ENCODE data around the gene PPL.
"Not testable (repeated sequence)": the region's sequence is repeated elsewhere in the genome, so short reads cannot be mapped to it uniquely, and the experiment has no call there.

PPL gene

GRCh38 chr16:4933871-4934395, 3.0 kb downstream of the PPL start:
- no peak for DNase-seq

GRCh38 chr16:4933433-4933832, 3.5 kb downstream of the PPL start:
- DNase-seq = no peak

GRCh38 chr16:4931381-4931780, 5.6 kb downstream of the PPL start:
- DNase-seq = no peak

- DNase-seq = not testable (repeated sequence)
Observed at GRCh38 chr16:4929619-4930018, 7.3 kb downstream of the PPL start.

- DNase-seq = no peak
Observed at GRCh38 chr16:4928227-4928626, 8.7 kb downstream of the PPL start.

- no peak for DNase-seq
Observed at GRCh38 chr16:4927661-4928060, 9.3 kb downstream of the PPL start.

GRCh38 chr16:4926928-4927327, 10.0 kb downstream of the PPL start:
- DNase-seq = no peak

GRCh38 chr16:4925791-4926190, 11.2 kb downstream of the PPL start:
- DNase-seq = no peak

GRCh38 chr16:4925293-4925607, 11.7 kb downstream of the PPL start:
- no peak for DNase-seq

GRCh38 chr16:4924593-4925292, 12.2 kb downstream of the PPL start:
- no peak for DNase-seq

- no peak for DNase-seq
Observed at GRCh38 chr16:4923853-4924252, 13.1 kb downstream of the PPL start.

- no peak for DNase-seq
Observed at GRCh38 chr16:4922721-4923342, 14.1 kb downstream of the PPL start.

- no peak for DNase-seq
Observed at GRCh38 chr16:4920826-4921225, 16.1 kb downstream of the PPL start.

- no peak for DNase-seq
Observed at GRCh38 chr16:4918781-4919251, 18.1 kb downstream of the PPL start.

- DNase-seq = no peak
Observed at GRCh38 chr16:4917117-4917516, 19.8 kb downstream of the PPL start.

- no peak for DNase-seq
Observed at GRCh38 chr16:4915226-4915761, 21.7 kb downstream of the PPL start.

GRCh38 chr16:4914528-4915225, 22.3 kb downstream of the PPL start:
- no peak for DNase-seq

GRCh38 chr16:4913774-4914525, 23.0 kb downstream of the PPL start:
- no peak for DNase-seq

- DNase-seq = no peak
Observed at GRCh38 chr16:4913130-4913773, 23.7 kb downstream of the PPL start.

- DNase-seq = no peak
Observed at GRCh38 chr16:4911970-4912386, 25.0 kb downstream of the PPL start.

- DNase-seq = no peak
Observed at GRCh38 chr16:4910828-4911227, 26.1 kb downstream of the PPL start.

GRCh38 chr16:4909825-4910224, 27.1 kb downstream of the PPL start:
- no peak for DNase-seq
